IMR-90 (cell line): Measurements from ENCODE around the gene EID2B. TPM values are rescaled to one million over a fixed set of nuclear protein-coding genes. Genes with fewer than 3 reads are reported as not detected.

Experiments
- ATAC-seq: fragments of 200-7000 bp; cut with Tn5 transposase; 2 replicates; pipeline ENCODE4 v1.9.1; 2020; ENCODE audit warnings: low read depth, mild to moderate bottlenecking, moderate library complexity
- BruUV-seq: library from RNA; stranded (reverse); fragments of 400-500 nt; replicated peaks from 2 replicates; lab custom pipeline; 2021; lab: Mats Ljungman, UMichigan
- CTCF ChIA-PET: fragments of 300-600 bp; formaldehyde crosslinking; extraction: SDS; loops from one replicate; lab custom pipeline; 2021; ENCODE audit warnings: antibody characterized with exemption; lab: Yijun Ruan, JAX
- POLR2A ChIA-PET: fragments of 300-600 bp; sonication (Branson Sonifier 250); formaldehyde crosslinking; loops from one replicate; lab custom pipeline; 2022; ENCODE audit warnings: antibody characterized with exemption; ENCODE audit not compliant: unreplicated experiment; lab: Charles Lee
- DNase-seq: peaks from one replicate; pipeline ENCODE4 v3.0.0; 2013
- H2AFZ ChIP-seq: replicated peaks from 2 replicates; pipeline ENCODE3; 2013; ENCODE audit warnings: low read length, mild to moderate bottlenecking; ENCODE audit not compliant: poor library complexity
- H2AK5ac ChIP-seq: 2 replicates; pipeline ENCODE4 v1.6.1; 2013; ENCODE audit warnings: low read depth, low read length, inconsistent platforms
- H2AK9ac ChIP-seq: replicated peaks from 2 replicates; pipeline ENCODE3; 2013; ENCODE audit warnings: mild to moderate bottlenecking, low read depth, low read length, moderate library complexity; ENCODE audit not compliant: poor library complexity
- H2BK120ac ChIP-seq: 2 replicates; pipeline ENCODE4 v1.6.1; 2013; ENCODE audit warnings: low read depth, low read length, inconsistent platforms
- H2BK15ac ChIP-seq: 3 replicates; pipeline ENCODE4 v1.6.1; 2013; ENCODE audit warnings: low read depth, low read length, inconsistent platforms
- H2BK20ac ChIP-seq: 2 replicates; pipeline ENCODE4 v1.6.1; 2013; ENCODE audit warnings: low read depth, mild to moderate bottlenecking, inconsistent platforms, low read length, moderate library complexity
- H2BK5ac ChIP-seq: 2 replicates; pipeline ENCODE4 v1.6.1; 2013; ENCODE audit warnings: mild to moderate bottlenecking, low read depth, low read length, inconsistent platforms; ENCODE audit not compliant: poor library complexity, severe bottlenecking
- H3K14ac ChIP-seq: replicated peaks from 2 replicates; pipeline ENCODE4 v1.6.1; 2013; ENCODE audit warnings: low read depth, low read length, inconsistent platforms
- H3K18ac ChIP-seq: 2 replicates; pipeline ENCODE4 v1.6.1; 2013; ENCODE audit warnings: low read depth, low read length, control low read depth
- H3K23ac ChIP-seq: 2 replicates; pipeline ENCODE4 v1.6.1; 2013; ENCODE audit warnings: low read depth, low read length, inconsistent platforms
- H3K27ac ChIP-seq: 2 replicates; pipeline ENCODE4 v1.5.1; 2013; ENCODE audit warnings: mild to moderate bottlenecking, control low read depth, low read length; ENCODE audit not compliant: insufficient read depth
- H3K27me3 ChIP-seq: 2 replicates; pipeline ENCODE4 v1.6.1; 2013; ENCODE audit warnings: low read length; ENCODE audit not compliant: control insufficient read depth, insufficient read depth
- H3K36me3 ChIP-seq: 2 replicates; pipeline ENCODE4 v1.6.1; 2013; ENCODE audit warnings: low read length, mixed read lengths; ENCODE audit not compliant: control insufficient read depth, insufficient read depth
- H3K4ac ChIP-seq: 2 replicates; pipeline ENCODE4 v1.6.1; 2013; ENCODE audit warnings: low read depth, low read length, inconsistent platforms
- H3K4me1 ChIP-seq: 2 replicates; pipeline ENCODE4 v1.6.1; 2013; ENCODE audit warnings: low read length, mixed read lengths; ENCODE audit not compliant: control insufficient read depth, insufficient read depth
- H3K4me2 ChIP-seq: 2 replicates; pipeline ENCODE4 v1.6.1; 2013; ENCODE audit warnings: low read depth, mild to moderate bottlenecking, control low read depth, low read length, moderate library complexity
- H3K4me3 ChIP-seq: 2 replicates; pipeline ENCODE4 v1.5.1; 2013; ENCODE audit warnings: low read depth, mild to moderate bottlenecking, control low read depth, low read length, moderate library complexity; ENCODE audit not compliant: insufficient read depth
- H3K56ac ChIP-seq: 2 replicates; pipeline ENCODE4 v1.6.1; 2013; ENCODE audit warnings: low read length, inconsistent platforms; ENCODE audit not compliant: insufficient read depth; ENCODE audit errors: extremely low read depth
- H3K79me1 ChIP-seq, 2 experiments: 2 replicates each; pipeline ENCODE4 v1.6.1; 2013; ENCODE audit warnings: low read length in 2 of 2, inconsistent platforms in 1 of 2, low read depth in 1 of 2
- H3K9ac ChIP-seq: 2 replicates; pipeline ENCODE4 v1.6.1; 2013; ENCODE audit warnings: low read depth, low read length, control low read depth
- H3K9me1 ChIP-seq: 2 replicates; pipeline ENCODE4 v1.6.1; 2013; ENCODE audit warnings: low read length, inconsistent platforms; ENCODE audit not compliant: insufficient read depth
- H3K9me3 ChIP-seq: 2 replicates; pipeline ENCODE4 v1.6.1; 2013; ENCODE audit warnings: low read length; ENCODE audit not compliant: control insufficient read depth, insufficient read depth
- H4K20me1 ChIP-seq: 2 replicates; pipeline ENCODE4 v1.6.1; 2013; ENCODE audit warnings: low read length, inconsistent platforms; ENCODE audit not compliant: insufficient read depth
- H4K5ac ChIP-seq: 2 replicates; pipeline ENCODE4 v1.6.1; 2013; ENCODE audit warnings: mild to moderate bottlenecking, low read depth, low read length, control low read depth
- H4K8ac ChIP-seq, 2 experiments: 2 replicates each; pipeline ENCODE4 v1.6.1; 2013; ENCODE audit warnings: low read depth in 2 of 2, low read length in 2 of 2, control low read depth in 1 of 2, inconsistent platforms in 1 of 2
- H4K91ac ChIP-seq: 2 replicates; pipeline ENCODE4 v1.6.1; 2013; ENCODE audit warnings: low read depth, low read length, inconsistent platforms; ENCODE audit not compliant: insufficient read depth
- BHLHE40 ChIP-seq: fragments of 150-350 bp; IDR thresholded peaks from 2 replicates; pipeline ENCODE4 v1.6.1; 2016; ENCODE audit warnings: mild to moderate bottlenecking, low read depth, low read length
- CEBPB ChIP-seq: IDR thresholded peaks from 2 replicates; pipeline ENCODE4 v1.6.1; 2012; ENCODE audit warnings: low read depth, low read length, improper control_type of control experiment
- CHD1 ChIP-seq: IDR thresholded peaks from 2 replicates; pipeline ENCODE4 v1.6.1; 2012; ENCODE audit warnings: low read depth, low read length, improper control_type of control experiment
- CTCF ChIP-seq: conservative IDR thresholded peaks from 2 replicates; pipeline ENCODE4 v1.5.1; 2012; ENCODE audit warnings: mild to moderate bottlenecking, low read depth, low read length, improper control_type of control experiment
- ELK1 ChIP-seq: fragments of 150-350 bp; IDR thresholded peaks from 2 replicates; pipeline ENCODE4 v1.6.1; 2016; ENCODE audit warnings: low read depth, mild to moderate bottlenecking, low read length, moderate library complexity, borderline replicate concordance
- FOS ChIP-seq: fragments of 150-350 bp; IDR thresholded peaks from 2 replicates; pipeline ENCODE4 v1.6.1; 2016; ENCODE audit warnings: low read depth, low read length
- MAFK ChIP-seq: IDR thresholded peaks from 2 replicates; pipeline ENCODE4 v1.6.1; 2012; ENCODE audit warnings: low read depth, low read length, improper control_type of control experiment
- POLR2A ChIP-seq: IDR thresholded peaks from 2 replicates; pipeline ENCODE4 v1.6.1; 2012; ENCODE audit warnings: mild to moderate bottlenecking, low read depth, low read length
- RAD21 ChIP-seq: IDR thresholded peaks from 2 replicates; pipeline ENCODE4 v1.6.1; 2012; ENCODE audit warnings: low read length, improper control_type of control experiment
- RCOR1 ChIP-seq: IDR thresholded peaks from 2 replicates; pipeline ENCODE4 v1.6.1; 2012; ENCODE audit warnings: mild to moderate bottlenecking, low read length, improper control_type of control experiment; ENCODE audit not compliant: insufficient replicate concordance
- SMC3 ChIP-seq: fragments of 150-350 bp; IDR thresholded peaks from 2 replicates; pipeline ENCODE4 v1.6.1; 2016; ENCODE audit warnings: low read depth, mild to moderate bottlenecking, antibody characterized with exemption, low read length, moderate library complexity
- USF2 ChIP-seq: fragments of 150-350 bp; IDR thresholded peaks from 2 replicates; pipeline ENCODE4 v1.6.1; 2017; ENCODE audit warnings: mild to moderate bottlenecking, antibody characterized with exemption, low read length, low read depth
- WGBS, 2 experiments: methylation state at CpG; one replicate each; pipeline versions ENCODE4 v1.1.5 to v1.1.7; 2013; ENCODE audit warnings: missing lambda C conversion rate in 2 of 2; ENCODE audit not compliant: insufficient read length in 1 of 2; ENCODE audit errors: extremely low coverage in 2 of 2; 5-methylcytosine and 5-hydroxymethylcytosine counted together
- dilution Hi-C: fragments of 300-500 bp; cut with HindIII; formaldehyde crosslinking; loops from one replicate; pipeline ENCODE4 v1.14.3; 2018; ENCODE audit warnings: low sequenced_read_pairs; ENCODE audit not compliant: unreplicated experiment
- in situ Hi-C: fragments of 300-500 bp; cut with MboI; formaldehyde crosslinking; loops from 3 replicates; pipeline ENCODE4 v1.14.3; 2019; ENCODE audit warnings: low sequenced_read_pairs, inconsistent platforms, mixed read lengths
- intact Hi-C: fragments of 100-400 bp; cut with micrococcal nuclease; formaldehyde crosslinking; loops from 2 replicates; pipeline ENCODE4 v1.10.0; 2022
- polyA plus RNA-seq, 3 experiments: library from polyadenylated mRNA; depleted of rRNA; stranded (reverse); fragments of >200 nt; gene quantifications; 2 replicates each; pipeline ENCODE4 v1.2.3, GENCODE V29; 2012; ENCODE audit warnings: low replicate concordance in 1 of 3
- total RNA-seq: library from RNA; depleted of rRNA; stranded (reverse); fragments of >200 nt; gene quantifications from 2 replicates; pipeline ENCODE4 v1.2.3, GENCODE V29; 2012

The EID2B gene
- total and polyA plus RNA-seq, 2 of the 4 experiments (the other 2 are of a cell fraction), result 2.5 to 2.7 TPM

GRCh38 chr19:39553082-39553652, 20.5 kb upstream of the EID2B start:
- Histone ChIP-seq H3K4me2 (no peak overlapping the region), H4K5ac (no peak overlapping the region), H3K27ac (no peak overlapping the region), H3K18ac (no peak overlapping the region), H3K4ac (no peak overlapping the region), H3K9me1 (no peaks in the 10 kb centered on the region), H3K56ac (no peak overlapping the region), H2BK120ac (no peak overlapping the region), H3K9ac (no peak overlapping the region), H3K36me3 (no peaks in the 10 kb centered on the region), H3K79me1 (no peaks in the 10 kb centered on the region), H2BK15ac (no peak overlapping the region), H2BK5ac (no peak overlapping the region), H3K4me3 (no peak overlapping the region), H2AK9ac (peak overlapping the region; percentile 13), H4K20me1 (no peaks in the 10 kb centered on the region), H3K9me3 (no peaks in the 10 kb centered on the region), H3K4me1 (no peaks in the 10 kb centered on the region), H3K23ac (no peak overlapping the region), H4K91ac (no peak overlapping the region), H2BK20ac (no peak overlapping the region), H3K14ac (no peak overlapping the region), H2AK5ac (no peak overlapping the region), H4K8ac (no peak overlapping the region), H3K27me3 (peaks cover 13% of the 10 kb centered on the region), H2AFZ (no peak overlapping the region)
- WGBS, 2 experiments, result 77% methylated on average over 4 of the region's 7 CpGs; no CpG with 5 or more reads in 1 of the 2 experiments
- in situ Hi-C loops, result loop anchor here (10.0 kb wide), 1 partner anchor 122 kb away; no protein-coding TSS in a partner anchor
- intact Hi-C loops, result loop anchor here (5.0 kb wide), 1 partner anchor 214 kb away; no protein-coding TSS in a partner anchor
- POLR2A ChIA-PET, result no interaction called here
- CTCF ChIA-PET, result no interaction called here
- DNase-seq (no peak), ATAC-seq (no peak)
- dilution Hi-C loops, result no loop called here
- TF ChIP-seq MAFK (no peak), SMC3 (no peak), CTCF (no peak), FOS (no peak), RAD21 (no peak), BHLHE40 (no peak), RCOR1 (no peak), CHD1 (no peak), CEBPB (no peak), USF2 (no peak), POLR2A (no peak), ELK1 (no peak)
- BruUV-seq, result no TSS peak
